Glutamatergic neuron (in vitro differentiated cells): ENCODE results near the gene FBXO34. TPM values are rescaled to one million over a fixed set of nuclear protein-coding genes. Genes with fewer than 3 reads are reported as not detected.

Experiments used
- DNase-seq: peaks from one replicate; pipeline ENCODE4 v3.0.0; 2022
- H3K27ac Mint-ChIP-seq: one replicate; pipeline ENCODE4 v1.8.0; 2020; ENCODE audit warnings: mild to moderate bottlenecking, mixed read lengths, inconsistent platforms; ENCODE audit not compliant: unreplicated experiment
- H3K27me3 Mint-ChIP-seq: one replicate; pipeline ENCODE4 v1.8.0; 2020; ENCODE audit warnings: mild to moderate bottlenecking, moderate library complexity, mixed read lengths, inconsistent platforms; ENCODE audit not compliant: unreplicated experiment
- H3K36me3 Mint-ChIP-seq: one replicate; pipeline ENCODE4 v1.8.0; 2020; ENCODE audit warnings: mild to moderate bottlenecking, mixed read lengths, inconsistent platforms; ENCODE audit not compliant: unreplicated experiment
- H3K4me1 Mint-ChIP-seq: one replicate; pipeline ENCODE4 v1.8.0; 2020; ENCODE audit warnings: mild to moderate bottlenecking, low read depth, mixed read lengths, inconsistent platforms; ENCODE audit not compliant: unreplicated experiment
- H3K4me3 Mint-ChIP-seq: one replicate; pipeline ENCODE4 v1.8.0; 2020; ENCODE audit warnings: mild to moderate bottlenecking, mixed read lengths, inconsistent platforms; ENCODE audit not compliant: unreplicated experiment
- H3K9me3 Mint-ChIP-seq: one replicate; pipeline ENCODE4 v1.8.0; 2020; ENCODE audit warnings: mild to moderate bottlenecking, moderate library complexity, mixed read lengths, inconsistent platforms; ENCODE audit not compliant: unreplicated experiment
- total RNA-seq: library from RNA; stranded (reverse); fragmentation: NEBNext Ultra II Directional; extraction: Animal tissue kit (Norgen Biotek cat#: 25700); gene quantifications from one replicate; pipeline ENCODE4 v1.2.1, GENCODE V29; 2021; ENCODE audit not compliant: unreplicated experiment
- TF ChIP-seq, protein P1 (sequence below): fragments of 200-600 bp; sonication (generic); IDR thresholded peaks from one replicate; pipeline ENCODE4 v1.5.0; 2021; ENCODE audit not compliant: partially characterized antibody, unreplicated experiment

The FBXO34 gene
- total RNA-seq, 1 donor from 2014 or later, result 13.6 TPM

DNA sequence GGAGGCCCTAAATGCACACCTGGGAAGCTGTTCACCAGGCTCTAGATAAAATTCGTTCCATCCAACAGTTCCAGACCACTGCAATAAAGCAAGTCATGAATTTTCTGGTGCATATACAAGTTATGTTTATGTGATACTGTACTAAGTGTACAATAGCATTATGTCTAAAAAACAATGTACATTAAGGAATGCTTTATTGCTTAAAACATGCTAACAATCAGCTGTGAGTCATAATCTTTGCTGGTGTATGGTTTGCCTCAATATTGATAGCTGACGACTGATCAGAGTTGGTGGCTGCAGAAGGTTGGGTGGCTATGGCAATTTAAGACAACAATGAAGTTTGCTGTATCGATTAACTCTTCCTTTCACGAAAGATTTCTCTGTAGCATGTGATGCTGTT, 88.1 kb downstream of the FBXO34 start:
- Mint-ChIP-seq H3K27me3 (peaks cover 2% of the 10 kb centered on the region), H3K4me3 (no peak overlapping the region), H3K9me3 (no peaks in the 10 kb centered on the region), H3K36me3 (no peaks in the 10 kb centered on the region), H3K4me1 (no peaks in the 10 kb centered on the region), H3K27ac (no peak overlapping the region)
- TF ChIP-seq, protein P1, sequence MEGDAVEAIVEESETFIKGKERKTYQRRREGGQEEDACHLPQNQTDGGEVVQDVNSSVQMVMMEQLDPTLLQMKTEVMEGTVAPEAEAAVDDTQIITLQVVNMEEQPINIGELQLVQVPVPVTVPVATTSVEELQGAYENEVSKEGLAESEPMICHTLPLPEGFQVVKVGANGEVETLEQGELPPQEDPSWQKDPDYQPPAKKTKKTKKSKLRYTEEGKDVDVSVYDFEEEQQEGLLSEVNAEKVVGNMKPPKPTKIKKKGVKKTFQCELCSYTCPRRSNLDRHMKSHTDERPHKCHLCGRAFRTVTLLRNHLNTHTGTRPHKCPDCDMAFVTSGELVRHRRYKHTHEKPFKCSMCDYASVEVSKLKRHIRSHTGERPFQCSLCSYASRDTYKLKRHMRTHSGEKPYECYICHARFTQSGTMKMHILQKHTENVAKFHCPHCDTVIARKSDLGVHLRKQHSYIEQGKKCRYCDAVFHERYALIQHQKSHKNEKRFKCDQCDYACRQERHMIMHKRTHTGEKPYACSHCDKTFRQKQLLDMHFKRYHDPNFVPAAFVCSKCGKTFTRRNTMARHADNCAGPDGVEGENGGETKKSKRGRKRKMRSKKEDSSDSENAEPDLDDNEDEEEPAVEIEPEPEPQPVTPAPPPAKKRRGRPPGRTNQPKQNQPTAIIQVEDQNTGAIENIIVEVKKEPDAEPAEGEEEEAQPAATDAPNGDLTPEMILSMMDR, result no peak
- DNase-seq, result no peak

DNA sequence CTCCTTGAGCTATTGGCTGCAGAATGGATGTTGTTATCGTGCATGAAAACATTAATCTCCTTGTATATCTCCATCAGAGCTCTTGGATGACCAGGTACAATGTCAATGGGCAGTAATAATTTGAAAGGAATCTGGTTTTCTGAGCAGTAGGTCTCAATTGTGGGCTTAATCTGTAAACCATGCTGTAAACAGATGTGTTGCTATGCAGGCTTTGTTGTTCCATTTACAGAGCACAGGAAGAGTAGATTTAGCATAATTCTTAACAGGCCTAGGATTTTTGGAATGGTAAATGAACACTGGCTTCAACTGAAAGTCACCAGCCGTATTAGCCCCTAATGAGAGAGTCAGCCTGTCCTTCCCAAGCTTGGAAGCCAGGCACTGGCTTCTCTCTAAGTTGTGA, 90.0 kb downstream of the FBXO34 start:
- no peak for DNase-seq
- no peaks in the 10 kb centered on the region for H3K9me3 Mint-ChIP-seq
- peaks cover 8% of the 10 kb centered on the region for H3K36me3 Mint-ChIP-seq
- H3K27me3 Mint-ChIP-seq, result no peaks in the 10 kb centered on the region
- no peaks in the 10 kb centered on the region for H3K4me1 Mint-ChIP-seq
- H3K4me3 Mint-ChIP-seq, result no peak overlapping the region
- H3K27ac Mint-ChIP-seq, result no peak overlapping the region
- TF ChIP-seq, protein P1, result no peak

DNA sequence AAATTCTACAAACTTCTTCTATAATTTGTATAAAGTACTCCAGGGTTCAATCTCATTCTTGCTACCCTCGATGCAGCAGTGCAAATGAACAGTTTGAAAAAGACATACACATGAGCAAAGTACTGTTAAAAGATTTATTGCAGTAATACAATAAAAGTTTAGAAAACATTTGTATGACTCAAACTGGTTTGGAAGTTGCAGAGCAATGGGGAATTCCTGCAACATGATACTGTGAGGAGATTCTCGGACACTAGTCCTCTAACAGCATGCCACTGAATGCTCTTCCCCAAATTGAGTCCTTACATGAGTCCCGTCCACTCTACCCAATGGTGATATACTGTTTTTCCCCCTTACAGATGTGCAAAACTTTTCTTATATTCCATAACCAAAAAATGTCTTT, 95.0 kb downstream of the FBXO34 start:
- H3K27me3 Mint-ChIP-seq, result peaks cover 2% of the 10 kb centered on the region
- H3K4me3 Mint-ChIP-seq, result no peak overlapping the region
- no peaks in the 10 kb centered on the region for H3K9me3 Mint-ChIP-seq
- no peaks in the 10 kb centered on the region for H3K4me1 Mint-ChIP-seq
- no peak for DNase-seq
- H3K36me3 Mint-ChIP-seq, result peaks cover 16% of the 10 kb centered on the region
- TF ChIP-seq, protein P1, result no peak
- no peak overlapping the region for H3K27ac Mint-ChIP-seq

DNA sequence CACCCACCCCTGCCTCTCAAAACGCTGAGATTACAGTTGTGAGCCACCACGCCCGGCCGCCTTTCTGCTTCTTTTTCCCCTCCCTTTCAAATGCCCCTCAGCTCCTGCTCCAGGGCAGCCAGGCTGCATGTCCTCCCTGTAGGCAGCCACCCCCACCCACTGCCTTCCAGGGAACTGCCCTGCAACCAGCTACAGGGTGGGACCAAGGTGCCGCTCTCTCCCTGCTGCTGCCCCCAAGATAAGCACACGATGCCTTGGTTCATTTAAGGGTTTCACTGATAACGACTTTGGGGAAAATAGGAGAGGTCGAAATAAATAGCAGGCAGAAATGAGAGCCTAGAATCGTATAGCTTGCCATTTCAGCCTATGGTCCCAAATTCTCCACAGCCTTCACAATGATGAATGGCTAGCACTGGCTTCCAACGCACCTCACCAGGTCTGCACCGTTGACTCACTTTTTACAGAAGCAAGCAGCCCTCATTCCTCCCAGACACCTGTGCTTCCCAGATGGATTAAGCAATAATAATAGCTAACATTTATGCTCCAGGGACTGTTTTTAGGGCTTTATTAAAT, 99.7 kb downstream of the FBXO34 start:
- Mint-ChIP-seq H3K4me3 (no peak overlapping the region), H3K4me1 (no peaks in the 10 kb centered on the region), H3K9me3 (peaks cover 2% of the 10 kb centered on the region), H3K27ac (no peak overlapping the region), H3K27me3 (peaks cover 2% of the 10 kb centered on the region), H3K36me3 (peaks cover 9% of the 10 kb centered on the region)
- TF ChIP-seq, protein P1, result no peak
- no peak for DNase-seq

DNA sequence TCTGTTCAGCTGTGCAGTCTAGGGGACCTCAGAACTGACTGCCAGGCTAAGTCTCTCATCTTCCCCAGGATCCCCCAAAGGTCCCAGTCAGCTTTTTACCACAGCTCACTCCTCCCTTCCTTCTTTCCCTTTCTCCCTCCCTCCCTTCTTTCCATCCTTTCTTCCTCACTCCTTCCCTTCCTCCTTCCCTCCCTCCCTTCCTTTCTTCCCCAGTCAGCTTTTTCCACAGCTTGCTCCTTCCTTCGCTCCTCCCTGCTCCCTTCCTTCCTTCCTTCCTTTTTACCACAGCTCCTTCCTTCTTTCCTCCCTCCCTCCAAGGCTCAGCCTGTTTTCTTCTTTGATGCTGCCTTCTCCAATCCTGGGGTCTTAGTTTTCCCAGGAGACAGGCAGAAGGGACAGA, 101.2 kb downstream of the FBXO34 start:
- Mint-ChIP-seq H3K27me3 (peaks cover 2% of the 10 kb centered on the region), H3K27ac (no peak overlapping the region), H3K4me3 (no peak overlapping the region), H3K4me1 (no peaks in the 10 kb centered on the region), H3K9me3 (peaks cover 2% of the 10 kb centered on the region), H3K36me3 (peaks cover 9% of the 10 kb centered on the region)
- TF ChIP-seq, protein P1, result no peak
- no peak for DNase-seq
